CD4-positive, alpha-beta T cell (primary cell): ENCODE results near the gene RNF6. TPM values are rescaled to one million over a fixed set of nuclear protein-coding genes. Genes with fewer than 3 reads are reported as not detected.

Experiments
- ATAC-seq: fragments of 200-7000 bp; cut with Tn5 transposase; one replicate; pipeline ENCODE4 v1.10.0; 2022; ENCODE audit warnings: mild to moderate bottlenecking; ENCODE audit not compliant: poor library complexity
- CTCF ChIA-PET: fragments of 350-600 bp; sonication (Branson Sonifier 250); formaldehyde crosslinking; loops from one replicate; lab custom pipeline; 2021; ENCODE audit warnings: antibody characterized with exemption, inconsistent platforms; lab: Charles Lee
- POLR2A ChIA-PET: fragments of 350-600 bp; sonication (Branson Sonifier 250); formaldehyde crosslinking; loops from one replicate; lab custom pipeline; 2021; ENCODE audit warnings: antibody characterized with exemption, inconsistent platforms; lab: Charles Lee
- DNase-seq, 14 experiments: peaks; one replicate each; pipeline ENCODE4 v3.0.0-alpha.2; 2013 to 2020; ENCODE audit warnings: mixed read lengths in 2 of 14
- H3K27ac ChIP-seq, 2 donors: one replicate each; pipeline versions ENCODE4 v1.5.1 to v1.7.0; 2013; ENCODE audit warnings: low read length in 2 of 2, low read depth in 1 of 2, mild to moderate bottlenecking in 1 of 2
- H3K27me3 ChIP-seq, 2 experiments: 1 replicate in 1 of 2; 2 replicates in 1 of 2; pipeline versions ENCODE4 v1.6.1 to v1.7.0; 2013; ENCODE audit warnings: low read length in 2 of 2, control low read depth in 1 of 2, mild to moderate bottlenecking in 1 of 2, moderate library complexity in 1 of 2; ENCODE audit not compliant: insufficient read depth in 2 of 2, control insufficient read depth in 1 of 2
- H3K36me3 ChIP-seq: one replicate; pipeline ENCODE4 v1.6.1; 2013; ENCODE audit warnings: low read length, control low read depth; ENCODE audit not compliant: insufficient read depth
- H3K4me1 ChIP-seq: one replicate; pipeline ENCODE4 v1.6.1; 2013; ENCODE audit warnings: low read length, control low read depth; ENCODE audit not compliant: insufficient read depth
- H3K4me3 ChIP-seq: one replicate; pipeline ENCODE4 v1.5.1; 2013; ENCODE audit warnings: mild to moderate bottlenecking, low read length, moderate library complexity
- H3K9me3 ChIP-seq, 2 experiments: 1 replicate in 1 of 2; 2 replicates in 1 of 2; pipeline versions ENCODE4 v1.6.1 to v1.7.0; 2013; ENCODE audit warnings: low read length in 2 of 2, mild to moderate bottlenecking in 2 of 2, control low read depth in 1 of 2, moderate library complexity in 1 of 2; ENCODE audit not compliant: control insufficient read depth in 1 of 2, insufficient read depth in 1 of 2
- H3K27ac Mint-ChIP-seq: one replicate; pipeline ENCODE4 v1.8.0; 2020; ENCODE audit warnings: mixed read lengths
- H3K27me3 Mint-ChIP-seq: one replicate; pipeline ENCODE4 v1.8.0; 2021; ENCODE audit warnings: mixed read lengths
- H3K36me3 Mint-ChIP-seq: one replicate; pipeline ENCODE4 v1.8.0; 2021; ENCODE audit warnings: low read depth, mixed read lengths
- H3K4me1 Mint-ChIP-seq: one replicate; pipeline ENCODE4 v1.8.0; 2021; ENCODE audit warnings: low read depth, mixed read lengths
- H3K4me3 Mint-ChIP-seq: one replicate; pipeline ENCODE4 v1.8.0; 2020; ENCODE audit warnings: mild to moderate bottlenecking, mixed read lengths
- H3K9me3 Mint-ChIP-seq: one replicate; pipeline ENCODE4 v1.8.0; 2020; ENCODE audit warnings: mixed read lengths
- CTCF ChIP-seq: fragments of 200-600 bp; IDR thresholded peaks from one replicate; pipeline ENCODE4 v1.8.0; 2022; ENCODE audit warnings: antibody characterized with exemption, mild to moderate bottlenecking
- intact Hi-C, 2 experiments: fragments of 100-400 bp; cut with DNase I in 1 of 2; cut with micrococcal nuclease in 1 of 2; formaldehyde crosslinking; loops; one replicate each; pipeline versions ENCODE4 v1.15.1 to v1.9.0; 2023 to 2025; cut with DNase I, micrococcal nuclease
- total RNA-seq, 174 experiments: library from RNA in 2 of 174; stranded (reverse) in 2 of 174; gene quantifications; one replicate each; pipeline ENCODE4 v1.2.3 and lab custom pipeline; 2021 to 2026

RNF6 gene
- total RNA-seq, 2 experiments from 2014 or later, result 46.5 to 49.5 TPM

GRCh38 chr13:26255691-26256277 lies 33.7 kb upstream of the RNF6 start:
- Mint-ChIP-seq H3K36me3 (peaks cover 6% of the 10 kb centered on the region), H3K27me3 (no peaks in the 10 kb centered on the region), H3K4me3 (peak overlapping the region; percentile 94), H3K27ac (peak overlapping the region; percentile 51), H3K4me1 (peaks cover 58% of the 10 kb centered on the region), H3K9me3 (no peaks in the 10 kb centered on the region)
- TF ChIP-seq CTCF, result no peak
- ChIA-PET POLR2A (interaction anchor here (1.8 kb wide), 1 partner anchor 34 kb away, joined by 11 read pairs; the partner anchor contains the start of gene RNF6), CTCF (interaction anchor here (0.6 to 3.0 kb wide), 5 partner anchors 33 to 241 kb away, joined by 3 to 12 read pairs (median 4); partner anchors contain the start of gene RNF6)
- intact Hi-C loops, result loop anchor here (1.0 to 10.0 kb wide), 5 partner anchors 69 to 1369 kb away; partner anchors contain the start of genes LNX2 (in 1 of the 2), POLR1D (in 1 of the 2), RPL21 (in 1 of the 2) and USP12 (in 1 of the 2)
- Histone ChIP-seq H3K4me3 (no peak overlapping the region), H3K27me3 (no peaks in the 10 kb centered on the region), H3K36me3 (no peaks in the 10 kb centered on the region), H3K4me1 (peaks cover 12% of the 10 kb centered on the region), H3K27ac (no peak overlapping the region), H3K9me3 (no peaks in the 10 kb centered on the region)
- DNase-seq, result peak in 1 of 14 experiments; percentile 9
- no peak for ATAC-seq

DNA sequence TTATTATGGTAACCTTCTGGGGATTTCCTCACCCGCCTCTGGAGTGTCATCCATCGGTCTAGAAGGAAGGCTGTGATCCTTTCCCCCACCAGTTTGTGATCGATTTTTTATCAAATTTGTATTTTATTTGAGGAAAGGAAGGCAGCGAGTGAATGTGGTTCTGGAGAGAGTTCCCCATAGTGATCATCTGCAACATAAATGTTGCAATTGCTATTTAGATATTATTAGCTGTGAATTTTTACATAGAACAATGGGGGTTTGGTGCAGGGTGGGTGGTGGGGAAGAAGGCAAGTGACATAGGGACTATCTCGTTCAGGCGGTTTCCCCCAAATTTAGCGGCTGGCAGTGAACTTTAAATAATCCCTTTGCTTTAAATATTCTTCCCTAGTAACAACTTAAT lies 33.0 kb upstream of the RNF6 start:
- intact Hi-C loops, result loop anchor here (1.0 to 10.0 kb wide), 5 partner anchors 69 to 1370 kb away; partner anchors contain the start of genes LNX2 (in 1 of the 2), POLR1D (in 1 of the 2), RPL21 (in 1 of the 2) and USP12 (in 1 of the 2)
- Histone ChIP-seq H3K36me3 (no peaks in the 10 kb centered on the region), H3K27me3 (no peaks in the 10 kb centered on the region), H3K4me3 (peak overlapping the region; percentile 73), H3K4me1 (peaks cover 12% of the 10 kb centered on the region), H3K9me3 (no peaks in the 10 kb centered on the region), H3K27ac (no peak overlapping the region)
- DNase-seq (no peak), ATAC-seq (no peak)
- Mint-ChIP-seq H3K27ac (peak overlapping the region; percentile 51), H3K4me1 (peaks cover 52% of the 10 kb centered on the region), H3K36me3 (peaks cover 6% of the 10 kb centered on the region), H3K9me3 (no peaks in the 10 kb centered on the region), H3K27me3 (no peaks in the 10 kb centered on the region), H3K4me3 (peak overlapping the region; percentile 94)
- TF ChIP-seq CTCF, result no peak
- CTCF ChIA-PET, result interaction anchor here (1.0 to 3.0 kb wide), 4 partner anchors 33 to 241 kb away, joined by 3 to 12 read pairs (median 4); partner anchors contain the start of gene RNF6
- POLR2A ChIA-PET, result interaction anchor here (1.8 kb wide), 1 partner anchor 33 kb away, joined by 11 read pairs; the partner anchor contains the start of gene RNF6

- POLR2A ChIA-PET, result interaction anchor here (1.8 kb wide), 1 partner anchor 32 kb away, joined by 11 read pairs; the partner anchor contains the start of gene RNF6
- DNase-seq (peak; percentile 35 to 82 (median 56)), ATAC-seq (peak; percentile 62)
- Mint-ChIP-seq H3K4me3 (peak overlapping the region; percentile 94), H3K36me3 (peaks cover 6% of the 10 kb centered on the region), H3K27ac (peak overlapping the region; percentile 51), H3K27me3 (no peaks in the 10 kb centered on the region), H3K4me1 (peaks cover 48% of the 10 kb centered on the region), H3K9me3 (no peaks in the 10 kb centered on the region)
- Histone ChIP-seq H3K27ac (peak overlapping the region in 1 of 2 donors; percentile 78), H3K9me3 (no peaks in the 10 kb centered on the region), H3K36me3 (no peaks in the 10 kb centered on the region), H3K4me1 (peaks cover 12% of the 10 kb centered on the region), H3K27me3 (no peaks in the 10 kb centered on the region), H3K4me3 (peak overlapping the region; percentile 73)
- intact Hi-C loops, result loop anchor here (1.0 to 10.0 kb wide), 8 partner anchors 32 to 1370 kb away; partner anchors contain the start of genes RNF6 (in 2 of the 2), LNX2 (in 1 of the 2), NUP58 (in 1 of the 2) and POLR1D (in 1 of the 2)
- CTCF ChIA-PET, result interaction anchor here (3.0 kb wide), 1 partner anchor 70 kb away, joined by 12 read pairs; no protein-coding TSS in a partner anchor
- no peak for TF ChIP-seq CTCF
These were observed 32.5 kb upstream of the RNF6 start for GRCh38 chr13:26254583-26255111.
